GM19351 (cell line): ENCODE data around the gene OSGEP.

Experiments
- ATAC-seq: cut with Tn5 transposase; IDR thresholded peaks from one replicate; pipeline ENCODE4 v1.9.1; 2021; ENCODE audit warnings: mild to moderate bottlenecking, moderate library complexity; ENCODE audit not compliant: unreplicated experiment

The OSGEP gene

GRCh38 chr14:20400965-20401593, 53.5 kb downstream of the OSGEP start:
- ATAC-seq = no peak

DNA sequence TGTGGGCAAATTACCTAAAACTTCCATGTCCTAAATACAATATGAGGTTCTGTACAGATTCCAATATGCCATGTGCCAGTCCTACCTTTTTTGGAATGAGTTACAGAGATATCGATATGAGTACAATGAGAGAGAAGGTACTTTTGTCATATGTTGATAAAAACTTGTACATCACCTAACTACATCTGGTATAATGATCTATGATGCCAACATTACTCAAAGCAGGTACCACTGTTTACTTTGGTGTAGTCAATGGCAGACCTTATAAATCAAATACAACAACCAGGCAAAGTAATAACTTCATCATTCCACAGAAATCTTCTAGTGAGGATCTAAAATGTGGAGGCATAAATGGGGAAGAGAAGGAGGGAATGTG, 54.0 kb downstream of the OSGEP start:
- no peak for ATAC-seq

GRCh38 chr14:20397511-20397910, 57.1 kb downstream of the OSGEP start:
- ATAC-seq = no peak
